OCI-M1 (cell line): Measurements from ENCODE around the gene TOX3.

ENCODE experiments used
- DNase-seq: peaks from one replicate; lab custom pipeline; 2025; lab: John Stamatoyannopoulos, UW

Gene TOX3

DNA sequence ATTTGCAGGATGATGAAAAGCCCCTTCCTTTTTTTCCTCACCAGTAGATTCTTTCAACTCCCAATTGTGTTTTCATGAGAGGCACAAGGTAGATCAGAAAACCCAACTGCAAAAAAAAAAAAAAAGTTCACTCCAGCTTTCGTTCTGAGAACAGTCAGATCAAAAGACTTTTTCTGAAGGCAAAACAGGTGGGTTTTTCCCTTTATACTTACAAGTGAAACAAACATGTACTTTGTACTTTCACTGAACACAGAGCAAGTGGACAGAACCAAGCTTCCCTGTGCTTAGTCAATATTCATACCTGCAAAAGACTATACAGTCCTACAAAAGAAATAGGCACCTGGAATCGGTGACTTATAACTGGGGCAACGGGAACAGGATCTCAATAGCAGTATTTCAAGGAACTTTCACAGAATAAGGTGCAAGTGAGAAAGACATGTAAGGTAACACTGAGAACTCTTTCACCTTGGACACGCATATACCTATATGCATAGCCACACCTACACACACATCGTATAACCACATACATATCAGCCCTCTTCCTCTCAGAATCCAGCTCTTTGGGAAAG, 54.1 kb downstream of the TOX3 start:
- no peak for DNase-seq

DNA sequence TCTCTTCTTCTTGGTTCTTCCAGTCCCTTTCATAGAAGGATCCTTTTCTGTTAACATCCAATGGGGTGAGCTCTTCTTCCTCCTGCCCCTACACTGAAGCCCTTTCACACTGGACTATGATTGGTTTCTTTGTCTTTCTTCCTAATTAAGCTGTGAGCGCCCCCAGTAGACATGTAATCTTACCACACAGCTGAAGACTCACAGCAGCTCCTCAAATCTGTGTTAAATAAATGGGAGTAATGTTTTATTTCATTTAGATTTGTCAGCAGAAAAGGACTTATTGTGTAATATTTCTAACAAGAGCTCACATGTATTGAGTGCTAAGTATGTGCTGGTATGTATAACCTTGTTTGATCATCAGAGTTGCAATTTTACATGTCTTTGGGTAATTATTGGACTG, 55.7 kb downstream of the TOX3 start:
- no peak for DNase-seq

DNA sequence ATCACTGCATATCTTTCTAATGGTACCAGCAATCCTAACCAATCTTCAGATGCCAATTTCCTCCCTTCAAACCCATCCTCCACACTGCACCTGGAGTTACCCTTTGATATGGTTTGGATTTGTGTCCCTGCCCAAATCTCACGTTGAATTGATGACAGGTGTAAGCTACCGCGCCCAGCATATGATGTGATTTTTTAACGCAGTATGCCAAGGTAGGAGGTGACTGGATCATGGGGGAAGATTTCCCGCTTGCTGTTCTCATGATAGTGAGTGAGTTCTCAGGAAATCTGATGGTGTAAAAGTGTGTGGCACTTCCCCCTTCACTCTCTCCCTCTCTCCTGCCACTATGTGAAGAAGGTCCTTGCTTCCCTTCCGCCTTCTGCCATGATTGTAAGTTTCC, 57.0 kb downstream of the TOX3 start:
- no peak for DNase-seq

DNA sequence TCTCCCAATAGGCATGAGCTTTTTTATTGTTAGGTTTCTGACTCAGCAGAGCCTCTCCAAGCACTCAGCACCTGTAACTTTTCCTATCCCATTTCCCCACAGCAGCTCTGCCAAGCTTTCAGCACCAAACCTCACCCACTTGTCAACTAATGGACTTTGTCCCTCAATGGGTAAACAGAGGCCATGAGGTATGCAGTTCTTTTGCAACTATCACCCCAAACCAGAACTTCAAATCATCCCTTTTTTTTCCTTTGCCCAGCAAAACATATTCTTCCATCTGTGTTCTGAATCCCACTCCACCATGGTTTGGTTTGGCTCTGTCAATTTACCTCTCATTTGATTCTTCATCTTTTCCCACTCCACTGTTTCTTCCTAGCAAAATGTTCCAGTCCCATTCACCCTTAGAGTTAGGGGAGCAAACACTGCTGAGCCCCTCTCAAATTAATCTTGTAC, 58.1 kb downstream of the TOX3 start:
- DNase-seq = no peak

DNA sequence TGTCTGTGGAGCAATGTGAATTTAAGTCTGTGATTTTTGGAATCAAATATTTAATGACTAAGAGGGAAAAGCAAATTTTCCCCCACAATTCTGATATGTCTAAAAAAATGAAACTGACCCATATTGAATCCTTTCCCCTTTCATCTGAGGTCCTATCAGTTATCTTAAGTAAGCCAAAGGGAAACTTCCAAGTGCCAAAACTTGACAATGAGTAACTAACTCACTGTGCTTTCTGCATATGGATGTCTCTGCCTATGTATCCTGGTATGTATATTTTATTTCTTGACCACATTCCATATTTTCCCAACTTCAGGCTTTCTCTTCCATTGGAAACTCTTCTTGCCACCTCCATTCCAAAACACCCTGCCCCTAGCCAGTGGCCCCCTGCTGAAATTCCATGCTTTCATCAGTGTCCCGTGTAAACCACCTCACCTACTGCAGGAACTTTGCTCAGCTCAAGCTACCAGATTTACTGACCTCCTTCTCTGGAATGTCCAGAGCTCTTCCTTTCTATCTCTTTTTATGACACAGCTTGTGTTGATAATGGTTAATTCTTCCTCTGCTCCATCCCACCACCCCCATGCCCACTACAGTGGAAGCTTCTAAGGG, 59.0 kb downstream of the TOX3 start:
- no peak for DNase-seq

DNA sequence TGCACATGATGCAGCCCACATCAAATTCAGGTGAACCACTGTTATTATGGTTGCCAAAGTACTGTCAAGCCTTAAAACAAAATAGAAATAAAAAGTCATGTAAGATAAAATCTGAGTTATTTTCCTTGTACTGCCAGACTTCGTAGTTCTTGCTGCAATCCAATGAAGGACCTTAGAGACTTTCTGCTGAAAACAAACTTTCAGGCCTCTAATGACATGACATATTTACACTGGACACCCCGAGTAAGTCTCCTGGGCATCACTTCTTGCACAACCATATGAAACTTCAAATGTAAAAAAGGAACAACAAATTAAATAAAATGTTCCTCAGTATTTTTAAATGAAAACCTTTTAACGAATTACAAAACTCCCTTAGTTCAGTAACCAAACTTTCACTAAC, 66.7 kb downstream of the TOX3 start:
- DNase-seq = no peak

DNA sequence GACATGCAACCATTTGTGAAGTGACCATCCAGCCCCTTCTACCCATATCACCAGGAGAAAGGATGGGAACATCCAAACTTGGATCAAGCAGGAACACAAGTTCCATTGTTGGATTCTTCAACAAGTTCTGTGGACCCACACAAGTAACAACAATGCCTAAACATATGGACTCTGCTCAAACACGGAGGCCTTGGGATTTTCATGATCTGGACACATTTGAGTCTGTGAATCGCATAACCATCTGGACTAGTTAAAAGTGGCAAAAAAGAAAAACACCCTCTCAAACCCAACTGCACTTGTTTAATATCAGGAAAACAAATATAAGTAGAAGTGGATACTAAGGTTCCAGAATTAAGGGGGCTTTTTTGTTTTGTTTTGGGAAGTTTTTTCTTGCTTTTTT, 70.8 kb downstream of the TOX3 start:
- no peak for DNase-seq

DNA sequence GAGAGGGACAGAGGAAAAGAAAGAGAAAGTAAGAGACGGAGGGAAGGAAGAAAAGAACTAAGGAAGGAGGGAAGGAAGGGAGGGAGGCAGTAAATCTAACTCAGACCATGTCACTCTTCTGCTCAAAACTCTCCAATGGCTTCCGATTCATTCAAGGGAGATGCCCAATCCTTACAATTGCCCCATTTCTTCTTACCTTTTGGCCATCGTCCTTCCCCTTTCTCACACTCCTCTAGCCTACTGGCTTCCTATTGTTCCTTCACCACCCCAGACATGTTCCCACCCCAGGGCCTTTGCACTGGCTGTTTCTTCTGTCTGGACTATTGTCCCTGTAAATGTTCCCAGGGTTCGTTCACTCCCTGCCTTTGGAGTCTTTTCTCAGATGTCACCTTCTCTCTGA, 72.3 kb downstream of the TOX3 start:
- no peak for DNase-seq

DNA sequence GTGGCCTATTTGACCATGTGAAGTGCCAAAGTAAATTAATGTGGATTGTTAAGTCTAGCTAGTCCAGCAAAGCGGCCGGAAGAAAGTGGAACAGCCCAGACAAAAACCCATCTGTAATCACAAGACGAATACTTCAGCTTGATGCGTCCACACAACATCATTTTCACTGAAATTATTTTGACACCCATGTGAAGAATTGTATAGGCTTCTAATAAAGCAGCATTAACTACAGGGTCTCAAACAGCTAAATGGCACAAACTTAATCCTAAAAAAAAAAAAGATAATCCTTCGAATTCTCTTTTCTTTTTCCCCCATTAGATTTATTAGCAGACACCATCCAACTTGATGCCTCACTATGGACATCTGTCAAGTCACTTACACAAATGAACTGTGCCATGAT, 73.8 kb downstream of the TOX3 start:
- DNase-seq = no peak

DNA sequence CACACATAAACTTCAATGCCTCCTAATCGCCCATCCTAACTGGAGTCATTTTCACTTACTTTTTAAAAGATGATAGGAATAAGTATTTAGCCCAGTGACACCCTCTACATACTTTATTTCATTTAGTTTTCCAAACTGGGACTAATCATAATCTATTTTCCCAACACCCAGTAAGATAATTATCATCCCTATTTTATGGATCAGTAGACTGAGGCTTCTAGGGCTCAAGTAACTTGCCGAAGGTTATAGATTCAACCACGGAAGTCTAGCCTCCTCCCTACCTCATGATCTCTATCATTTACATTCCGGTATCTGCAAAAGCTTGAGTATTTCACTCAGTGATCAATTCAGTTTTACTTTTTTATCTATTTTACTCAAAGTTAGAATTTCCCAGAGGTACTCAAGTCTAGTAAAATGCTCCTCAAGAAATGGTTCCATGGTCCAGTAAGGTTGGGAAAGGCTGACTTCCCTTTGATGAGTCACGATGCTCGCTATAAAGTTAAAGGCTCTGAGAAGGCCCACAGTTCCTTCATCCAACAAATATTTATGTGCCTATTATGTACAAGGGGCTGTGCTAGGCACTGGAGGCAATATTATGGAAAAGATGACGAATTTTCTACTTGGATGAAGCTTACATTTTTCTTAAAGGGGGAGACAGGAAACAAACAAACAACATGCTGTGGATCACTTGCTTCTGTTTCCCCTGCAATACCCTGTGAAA, 75.1 kb downstream of the TOX3 start:
- DNase-seq = no peak

DNA sequence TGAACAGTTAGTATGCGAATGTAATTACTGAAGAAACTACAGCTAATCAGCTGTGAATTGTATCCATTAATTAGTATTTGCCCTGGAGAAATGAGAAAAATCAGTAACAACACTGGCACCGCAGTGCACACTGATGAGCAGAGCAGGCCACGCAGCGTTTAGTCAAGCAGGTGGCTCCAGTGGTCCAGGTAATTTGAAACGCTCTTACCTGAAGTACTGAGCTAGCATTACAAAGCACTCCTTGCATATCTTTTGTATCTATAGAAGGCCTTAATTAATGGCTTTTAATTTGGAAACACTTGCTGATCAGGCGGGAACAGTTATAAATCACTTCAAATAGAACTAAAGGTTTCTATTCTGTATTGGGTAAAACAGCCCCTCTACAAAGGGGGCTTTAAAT, 76.4 kb downstream of the TOX3 start:
- no peak for DNase-seq

DNA sequence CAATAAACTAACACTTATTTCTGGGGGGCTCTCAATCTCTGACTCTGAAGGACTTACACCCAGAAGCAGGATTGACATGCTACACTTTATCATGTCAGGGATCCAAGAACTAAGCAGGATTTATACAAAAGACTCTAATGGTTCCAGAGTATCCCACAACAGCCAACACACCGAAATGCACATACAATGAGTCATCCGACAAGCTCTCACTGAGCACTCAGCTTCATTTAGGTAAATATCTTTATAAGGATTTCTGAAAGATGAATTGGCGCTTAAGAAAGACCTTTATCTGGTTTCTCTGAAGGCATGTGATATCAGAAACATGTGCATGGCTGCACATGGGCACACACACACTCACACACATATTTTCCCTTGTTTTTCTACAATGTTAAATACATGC, 77.2 kb downstream of the TOX3 start:
- no peak for DNase-seq

DNA sequence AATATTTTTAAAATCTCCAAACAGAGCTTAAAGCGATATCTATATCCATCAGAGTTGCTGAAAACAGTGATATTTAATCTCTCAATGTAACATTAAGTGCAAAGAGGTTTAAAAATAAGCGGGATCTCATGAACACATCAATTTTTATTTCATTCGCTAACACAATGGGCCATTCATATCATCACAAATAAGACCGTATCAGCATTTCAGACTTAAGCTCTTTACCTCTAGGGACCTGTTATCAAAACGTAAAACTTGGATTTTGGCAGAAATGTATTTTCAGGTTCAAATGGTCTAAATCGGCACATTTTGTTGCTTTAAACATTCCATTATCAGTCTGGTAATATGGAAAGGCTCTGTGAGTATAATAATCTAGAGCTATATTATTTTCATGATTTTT, 77.9 kb downstream of the TOX3 start:
- no peak for DNase-seq

DNA sequence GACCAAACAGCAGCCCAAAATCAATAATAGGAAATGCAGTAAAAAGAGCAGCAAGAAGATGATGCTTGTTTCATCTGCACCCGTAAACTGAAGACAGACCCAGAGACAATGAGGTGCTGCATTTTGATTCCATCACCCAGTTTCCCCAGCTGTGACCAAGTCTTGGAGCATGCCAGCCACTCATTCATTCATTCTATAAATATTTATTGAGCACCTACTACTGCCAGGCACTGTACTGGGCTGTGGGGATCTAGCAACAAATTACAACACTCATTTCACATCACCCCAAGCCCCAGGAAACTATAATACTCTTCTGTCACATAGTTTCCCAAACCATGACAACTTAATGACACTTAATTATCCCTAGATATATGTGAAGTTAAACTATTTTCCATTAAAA, 79.2 kb downstream of the TOX3 start:
- DNase-seq = no peak

DNA sequence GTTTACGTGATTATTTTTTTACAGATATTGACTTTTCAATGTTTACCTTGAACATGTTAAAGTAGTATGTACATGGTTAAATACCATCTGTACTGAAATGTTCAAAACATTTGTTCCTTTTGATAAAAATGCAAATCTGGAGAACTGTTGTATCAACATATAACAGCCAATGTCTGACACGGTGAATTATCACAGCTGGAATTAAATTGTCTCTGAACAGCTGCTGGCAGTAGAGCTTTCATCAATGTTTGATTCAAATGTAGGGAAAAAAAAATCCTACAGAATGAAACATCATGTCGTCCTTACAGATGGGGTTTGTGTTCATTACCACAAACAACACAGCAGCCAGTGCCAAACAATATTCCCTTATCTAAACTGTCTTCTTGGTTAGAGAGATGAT, 79.9 kb downstream of the TOX3 start:
- no peak for DNase-seq

DNA sequence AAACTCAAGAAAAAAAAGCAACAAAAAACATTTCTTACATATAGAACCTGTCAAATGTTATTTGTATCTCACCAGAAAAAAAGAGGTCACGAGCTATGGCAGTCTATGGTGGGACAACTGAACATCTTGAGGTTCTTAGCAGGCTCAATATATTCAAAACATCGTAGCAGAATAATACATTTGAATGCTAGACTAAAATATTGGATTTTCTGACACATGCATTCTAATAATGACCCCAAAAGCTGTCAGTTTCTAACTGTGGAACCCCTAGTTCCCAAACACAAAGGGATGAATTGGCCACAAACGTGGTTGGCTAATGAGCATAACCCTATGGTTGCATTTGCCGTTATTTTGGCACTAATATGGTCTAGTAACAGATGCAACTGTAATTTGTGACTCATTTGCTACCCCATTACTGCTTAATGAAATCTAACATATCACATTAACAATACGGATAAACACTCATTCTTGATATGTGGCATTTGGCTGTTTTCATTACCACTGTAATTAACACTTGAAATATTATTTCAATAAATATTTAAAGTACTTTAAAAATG, 81.2 kb downstream of the TOX3 start:
- DNase-seq = no peak

DNA sequence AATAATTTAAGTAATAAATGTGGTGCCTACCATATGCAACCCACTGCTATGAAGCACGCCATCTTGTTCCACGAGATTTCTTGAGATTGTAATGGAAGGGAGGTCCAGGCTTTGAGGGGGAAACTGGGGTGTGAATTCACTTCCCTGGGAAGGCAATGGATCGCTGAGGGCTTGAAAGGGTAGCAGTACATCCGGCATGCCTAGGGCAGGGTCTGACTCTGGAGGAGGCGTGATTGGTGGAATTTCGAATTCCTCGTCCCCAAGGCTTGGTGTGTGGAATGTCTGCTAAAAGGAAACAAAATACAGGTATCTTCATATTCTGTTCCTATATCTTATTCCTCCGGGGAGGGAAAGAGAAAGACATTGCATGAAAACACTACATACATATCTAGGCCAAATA, 83.0 kb downstream of the TOX3 start:
- DNase-seq = no peak

DNA sequence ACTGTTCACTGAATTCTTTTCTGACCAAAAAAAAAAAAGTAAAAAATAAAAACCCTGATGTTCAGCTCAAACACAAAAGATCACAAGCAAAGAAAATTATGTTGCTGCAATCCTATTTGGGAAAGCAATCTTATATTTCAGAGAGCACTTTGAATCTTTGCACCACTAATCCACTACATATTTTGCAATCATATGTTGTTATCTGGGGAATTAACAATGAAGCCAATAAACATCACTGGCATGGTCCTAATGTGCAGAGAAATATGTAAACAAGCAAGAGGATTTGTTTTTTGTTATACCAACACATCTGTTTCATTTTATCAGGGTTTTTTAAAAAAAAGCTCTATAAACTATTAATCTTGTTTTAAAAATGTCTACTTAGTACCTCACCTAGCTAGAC, 84.1 kb downstream of the TOX3 start:
- DNase-seq = no peak

DNA sequence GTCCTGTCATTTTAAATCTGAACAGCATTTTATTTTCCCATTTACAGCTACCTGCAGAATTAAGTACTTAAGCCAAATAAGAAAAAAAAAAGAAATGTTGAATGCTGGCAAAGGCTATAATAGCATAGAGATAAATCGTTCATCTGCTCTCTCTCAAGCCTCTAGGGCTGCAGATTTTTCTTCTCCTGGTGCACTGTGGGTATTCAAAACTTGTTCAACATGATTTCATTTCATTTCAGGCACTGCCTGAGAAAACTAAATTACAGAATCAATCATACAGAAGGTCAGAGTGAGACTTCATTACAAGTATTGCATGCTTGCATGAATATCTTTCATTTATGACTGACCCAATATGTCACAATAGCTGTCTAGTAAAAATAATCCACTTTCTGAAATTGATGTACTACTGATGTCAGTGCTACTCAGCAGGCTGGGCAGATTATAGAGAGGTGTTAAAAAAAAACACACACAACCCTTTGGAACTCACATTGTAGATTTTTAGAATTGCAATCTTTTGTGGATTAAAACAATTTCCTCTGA, 86.2 kb downstream of the TOX3 start:
- DNase-seq = no peak

DNA sequence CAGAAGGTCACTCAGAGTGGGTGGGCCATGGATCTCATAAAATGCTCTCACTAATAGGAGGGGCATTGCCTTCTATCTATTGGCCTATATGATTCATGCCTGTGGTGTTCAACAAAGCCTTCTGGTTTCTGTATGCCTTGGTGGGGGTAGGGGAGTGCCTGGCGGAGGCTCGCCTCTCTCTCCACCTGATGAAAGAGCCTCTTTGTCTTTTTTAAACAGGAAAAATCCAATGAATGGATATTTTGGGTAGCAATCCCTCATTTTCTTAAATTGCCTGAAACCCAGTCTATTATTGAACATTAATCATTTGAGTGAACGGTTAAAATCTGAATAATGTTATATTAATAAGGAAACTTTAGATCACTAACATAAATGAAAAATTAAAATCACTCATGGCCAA, 90.6 kb downstream of the TOX3 start:
- DNase-seq = no peak

DNA sequence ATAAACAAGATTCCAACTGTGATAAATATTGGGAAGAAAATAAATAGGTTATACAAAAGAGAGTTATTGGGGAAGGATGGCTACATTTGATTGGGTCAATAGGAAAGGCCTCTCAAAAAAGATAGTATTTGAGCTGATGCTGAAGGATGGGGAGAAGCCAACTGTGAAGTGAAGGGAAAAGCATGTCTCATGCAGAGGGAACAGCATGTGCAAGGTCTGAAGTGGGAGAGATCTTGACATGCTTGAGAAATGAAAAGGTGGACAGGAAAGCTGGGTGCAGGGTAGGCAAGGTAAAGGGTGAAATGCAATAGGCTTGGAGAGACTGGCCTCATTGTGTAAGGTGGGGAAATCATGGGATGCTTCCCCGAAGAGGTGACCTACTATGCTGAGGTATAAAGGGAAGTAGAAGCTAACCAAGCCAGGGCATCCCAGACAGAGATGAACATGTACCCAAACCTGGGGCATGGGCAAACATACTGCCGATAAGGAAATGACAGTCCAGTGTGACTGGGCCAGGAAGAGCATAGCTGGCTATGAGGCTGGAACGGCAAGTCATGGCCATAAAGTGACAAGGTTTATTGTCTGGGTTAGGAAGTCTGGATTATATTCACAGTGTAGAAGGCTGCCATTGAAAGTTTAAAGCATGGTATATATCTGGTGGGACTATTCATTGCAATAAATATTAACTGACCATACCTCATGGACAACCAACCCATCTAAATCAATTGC, 91.2 kb downstream of the TOX3 start:
- DNase-seq = no peak

DNA sequence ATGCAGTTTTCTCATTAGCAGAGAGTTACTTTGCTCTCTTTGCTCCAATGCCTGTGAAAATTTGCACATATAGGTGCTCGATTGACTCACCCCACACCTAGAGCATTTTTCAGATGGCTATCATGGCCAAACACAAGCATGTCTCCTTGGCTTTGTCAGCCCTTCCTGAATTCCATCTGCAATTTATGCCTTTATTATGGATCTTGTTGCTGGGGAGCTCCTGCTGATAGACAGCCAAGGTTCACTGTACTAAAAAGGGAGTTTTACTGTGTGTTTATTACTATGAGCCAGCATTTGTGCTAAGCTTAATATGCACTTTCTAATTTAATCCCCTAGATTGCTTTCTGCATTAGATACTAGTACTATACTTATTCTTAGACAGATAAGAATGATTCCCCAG, 93.3 kb downstream of the TOX3 start:
- no peak for DNase-seq
